Fibroblast of skin of back (primary cell): ENCODE results near the gene PRH1.

ENCODE experiments used
- DNase-seq: peaks from one replicate; pipeline ENCODE4 v3.0.0-alpha.2; 2013

The PRH1 gene

GRCh38 chr12:10838461-10838860, 45.6 kb downstream of the PRH1 start:
- no peak for DNase-seq
